Stimulated activated CD8-positive, alpha-beta memory T cell treated with anti-CD3 and anti-CD28 coated beads, Interleukin-4, amount 100 ng/mL, for 24 hours (primary cell): ENCODE measurements around the gene LIMCH1.
"Not testable (repeated sequence)": the region's sequence is repeated elsewhere in the genome, so short reads cannot be mapped to it uniquely, and the experiment has no call there.

Experiments used
- DNase-seq: peaks from one replicate; pipeline ENCODE4 v3.0.0-alpha.2; 2020; ENCODE audit warnings: low read depth

The LIMCH1 gene

GRCh38 chr4:41644915-41645295 lies 106.9 kb downstream of the LIMCH1 start:
- DNase-seq, result no peak

DNA sequence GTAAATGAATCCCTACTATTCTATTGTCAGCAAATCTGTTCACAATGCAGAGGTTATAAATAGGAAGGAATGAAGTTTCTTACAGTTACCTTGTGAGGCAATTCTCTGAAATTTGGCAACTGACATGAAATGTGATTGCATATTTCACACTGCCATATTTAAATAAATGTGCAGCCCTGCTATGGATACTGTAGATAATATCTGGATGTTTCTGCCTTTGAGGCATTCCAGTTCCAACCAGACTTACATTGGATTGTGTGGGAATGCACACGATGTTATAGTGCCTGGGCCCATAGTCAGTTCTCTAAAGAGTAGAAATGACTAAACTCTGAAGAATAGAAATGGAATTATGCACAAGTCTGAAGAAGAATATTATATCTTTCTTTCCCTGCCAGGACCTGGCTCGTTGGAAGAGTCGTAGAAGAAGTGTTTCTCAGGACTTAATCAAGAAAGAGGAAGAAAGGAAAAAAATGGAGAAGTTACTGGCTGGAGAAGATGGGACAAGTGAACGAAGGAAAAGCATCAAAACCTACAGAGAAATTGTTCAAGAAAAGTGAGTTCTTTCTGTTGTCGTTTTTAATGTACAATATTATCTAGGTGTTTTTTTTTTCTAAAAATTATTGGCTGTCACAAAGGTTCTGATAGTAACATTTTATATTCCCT lies 107.9 kb downstream of the LIMCH1 start:
- no peak for DNase-seq

- no peak for DNase-seq
These were observed 108.9 kb downstream of the LIMCH1 start for GRCh38 chr4:41646862-41647261.

- no peak for DNase-seq
These were observed 109.4 kb downstream of the LIMCH1 start for GRCh38 chr4:41647383-41647782.

DNA sequence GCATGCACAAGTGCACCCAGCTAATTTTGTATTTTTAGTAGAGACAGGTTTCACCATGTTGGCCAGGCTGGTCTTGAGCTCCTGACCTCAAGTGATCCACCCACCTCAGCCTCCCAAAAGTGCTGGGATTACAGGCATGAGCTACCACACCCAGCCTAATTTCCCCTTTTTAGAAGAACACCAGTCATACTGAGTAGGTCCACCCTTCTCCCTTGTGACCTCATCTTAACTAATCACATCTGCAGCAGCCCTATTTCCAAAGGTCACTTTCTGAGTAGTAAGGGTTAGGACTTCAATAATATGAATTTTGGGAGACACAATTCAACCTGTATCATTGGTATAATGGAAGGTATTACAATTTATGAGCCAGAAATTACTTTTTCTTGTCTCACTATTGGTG lies 113.2 kb downstream of the LIMCH1 start:
- DNase-seq, result not testable (repeated sequence)

GRCh38 chr4:41652971-41653370 lies 115.0 kb downstream of the LIMCH1 start:
- no peak for DNase-seq

GRCh38 chr4:41653523-41653922 lies 115.6 kb downstream of the LIMCH1 start:
- no peak for DNase-seq

DNA sequence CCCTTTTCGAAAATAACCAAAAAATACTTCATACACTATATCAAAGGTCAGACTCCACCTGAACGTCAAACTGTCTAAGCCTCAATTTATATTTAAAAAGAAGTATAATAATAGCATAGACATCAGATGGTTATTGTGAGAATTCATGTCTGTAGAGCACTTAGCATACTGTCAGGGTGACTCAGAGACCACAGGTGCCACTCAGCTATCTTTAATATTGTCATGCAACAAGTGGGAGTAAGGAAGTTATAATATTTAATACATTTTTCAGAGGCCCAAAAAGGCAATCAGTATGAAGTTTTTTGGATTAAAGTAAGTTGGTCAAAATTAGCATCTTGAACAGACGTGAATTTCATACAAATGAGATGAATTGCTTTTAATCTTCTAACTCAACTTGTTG lies 117.2 kb downstream of the LIMCH1 start:
- DNase-seq, result no peak

- DNase-seq, result no peak
These were observed 118.1 kb downstream of the LIMCH1 start for GRCh38 chr4:41656106-41656505.

- no peak for DNase-seq
These were observed 118.9 kb downstream of the LIMCH1 start for GRCh38 chr4:41656572-41657520.

DNA sequence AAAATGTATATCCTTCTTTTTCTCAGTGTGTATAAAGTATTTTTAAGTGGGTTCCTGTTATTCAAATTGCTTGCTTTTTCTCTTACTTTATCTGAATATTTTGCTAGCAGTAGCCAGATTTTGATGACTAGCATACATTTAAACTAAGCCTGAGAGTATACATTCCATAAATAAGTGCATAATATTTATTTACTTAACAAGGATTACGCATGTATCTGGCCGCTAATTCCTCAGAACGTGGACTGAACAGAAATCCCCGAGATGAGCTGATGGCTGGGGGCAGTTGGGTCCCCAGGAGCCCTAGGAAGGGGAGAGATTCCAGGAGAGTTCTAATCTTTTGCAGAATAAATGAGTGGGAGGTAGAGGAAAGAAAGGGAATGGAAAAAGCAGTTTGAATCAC lies 119.6 kb downstream of the LIMCH1 start:
- DNase-seq, result no peak

- no peak for DNase-seq
These were observed 120.2 kb downstream of the LIMCH1 start for GRCh38 chr4:41658163-41658562.

DNA sequence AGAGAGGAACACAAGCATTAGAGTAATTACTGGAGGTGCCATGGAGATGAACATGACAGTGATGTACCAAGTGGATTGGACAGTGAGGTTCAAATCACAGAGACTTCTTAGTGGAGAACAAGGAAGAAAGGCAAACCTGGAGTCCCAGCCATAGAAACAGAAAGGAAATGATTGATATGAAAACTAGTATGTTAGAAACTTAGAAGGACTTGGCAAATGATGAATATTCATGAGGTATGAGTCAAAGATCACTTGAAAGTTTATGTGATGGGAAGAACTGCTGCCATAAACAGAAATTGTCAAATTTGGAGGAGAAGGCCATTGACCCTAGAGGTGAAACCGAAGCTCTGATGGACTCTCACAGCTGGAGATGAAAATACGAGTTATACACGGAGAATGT lies 122.4 kb downstream of the LIMCH1 start:
- DNase-seq, result no peak

- no peak for DNase-seq
These were observed 123.6 kb downstream of the LIMCH1 start for GRCh38 chr4:41661442-41662076.

DNA sequence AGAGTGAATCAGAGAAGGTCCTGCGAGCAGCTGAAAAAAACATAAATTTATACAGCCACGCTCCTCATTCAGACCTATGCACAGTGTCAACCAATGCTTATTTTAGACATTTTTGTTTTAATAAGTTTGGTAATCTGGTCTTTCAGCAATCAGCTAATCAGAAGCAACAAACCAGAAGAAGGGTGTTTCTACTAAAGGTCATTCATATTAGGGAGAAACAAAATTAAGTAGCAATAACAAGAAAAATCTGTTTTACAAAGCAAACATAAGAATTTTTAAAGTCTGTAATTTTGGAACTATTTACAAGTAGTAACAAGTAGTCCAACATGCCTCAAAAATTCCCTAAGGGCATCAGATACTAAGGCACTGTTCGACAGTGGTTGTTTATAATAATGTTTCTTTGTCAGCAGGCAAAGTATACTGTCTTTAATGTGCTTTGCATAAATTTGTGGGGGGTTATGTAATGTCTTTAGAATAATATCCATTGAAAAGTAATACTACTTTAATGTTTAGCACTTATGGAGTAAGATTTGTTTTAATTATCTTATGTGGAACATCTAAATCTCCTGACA lies 127.8 kb downstream of the LIMCH1 start:
- no peak for DNase-seq

- no peak for DNase-seq
These were observed 130.1 kb downstream of the LIMCH1 start for GRCh38 chr4:41668024-41668423.

GRCh38 chr4:41670530-41670929 lies 132.6 kb downstream of the LIMCH1 start:
- no peak for DNase-seq

DNA sequence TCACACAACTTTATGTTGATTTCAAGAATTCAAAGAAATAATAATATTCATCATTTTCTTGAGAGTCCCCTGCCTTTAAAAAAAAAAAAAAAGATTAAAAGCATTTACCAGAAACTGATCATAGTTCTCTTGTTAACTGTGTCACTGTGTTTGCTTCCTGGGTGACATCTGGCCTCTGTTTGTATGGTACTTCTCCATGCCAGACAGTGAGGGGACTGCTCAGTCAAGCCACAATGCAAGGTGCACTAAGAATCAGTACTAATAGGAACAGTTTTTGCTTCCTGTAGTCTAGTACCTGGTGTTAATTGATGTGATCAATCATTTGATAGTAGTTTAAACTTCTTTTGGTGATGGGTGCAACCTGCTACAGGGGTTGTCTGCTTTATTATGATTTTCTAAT lies 133.0 kb downstream of the LIMCH1 start:
- DNase-seq, result no peak

GRCh38 chr4:41678086-41678816 lies 140.3 kb downstream of the LIMCH1 start:
- DNase-seq, result no peak

DNA sequence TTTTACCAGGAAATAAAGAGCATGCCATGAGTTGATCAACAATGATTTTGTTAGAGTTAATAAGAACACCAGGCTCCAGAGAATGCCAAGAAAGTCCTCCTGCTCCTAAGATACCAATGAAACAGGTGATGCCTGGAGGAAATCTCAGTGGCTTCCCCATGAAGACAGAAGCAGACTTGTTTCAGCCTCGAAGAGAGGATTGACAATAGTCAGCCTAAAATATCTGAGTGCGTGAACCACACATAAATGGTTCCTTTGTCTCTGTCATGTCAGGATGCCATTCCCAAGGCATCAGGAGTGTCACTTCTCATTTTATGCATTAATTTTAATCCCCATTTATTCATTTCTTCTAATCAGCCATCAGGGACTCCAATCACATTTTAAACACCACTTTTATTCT lies 141.0 kb downstream of the LIMCH1 start:
- no peak for DNase-seq

GRCh38 chr4:41679991-41680390 lies 142.0 kb downstream of the LIMCH1 start:
- no peak for DNase-seq

GRCh38 chr4:41681054-41681453 lies 143.1 kb downstream of the LIMCH1 start:
- no peak for DNase-seq
